CD14-positive monocyte (primary cell): ENCODE data around the gene OGFOD2. TPM values are rescaled to one million over a fixed set of nuclear protein-coding genes. Genes with fewer than 3 reads are reported as not detected.

Experiments used
- DNase-seq, 3 donors: peaks; one replicate each; pipeline ENCODE4 v3.0.0-alpha.2; 2011 to 2022
- H2AFZ ChIP-seq: 2 replicates; pipeline ENCODE4 v1.6.0; 2012; ENCODE audit warnings: mild to moderate bottlenecking, low read depth, low read length, inconsistent platforms; ENCODE audit not compliant: insufficient read depth, poor library complexity, severe bottlenecking
- H3K27ac ChIP-seq, 2 donors: 1 replicate in 1 of 2; 2 replicates in 1 of 2; pipeline ENCODE4 v1.5.1; 2012 to 2013; ENCODE audit warnings: low read length in 2 of 2, control low read depth in 1 of 2, inconsistent platforms in 1 of 2, low read depth in 1 of 2, mild to moderate bottlenecking in 1 of 2
- H3K27me3 ChIP-seq, 2 donors: one replicate each; pipeline versions ENCODE4 v1.6.0 to v1.6.1; 2011 to 2013; ENCODE audit warnings: low read length in 2 of 2; ENCODE audit not compliant: control insufficient read depth in 2 of 2, insufficient read depth in 2 of 2
- H3K36me3 ChIP-seq, 2 donors: replicated peaks in 1 of 2; 1 replicate in 1 of 2; 2 replicates in 1 of 2; pipeline versions ENCODE4 v1.5.1 to v1.6.1; 2012 to 2013; ENCODE audit warnings: low read length in 2 of 2, control low read depth in 1 of 2, inconsistent platforms in 1 of 2, mild to moderate bottlenecking in 1 of 2; ENCODE audit not compliant: insufficient read depth in 2 of 2, control insufficient read depth in 1 of 2
- H3K4me1 ChIP-seq, 2 donors: 1 replicate in 1 of 2; 2 replicates in 1 of 2; pipeline versions ENCODE4 v1.5.1 to v1.6.1; 2012 to 2013; ENCODE audit warnings: low read length in 2 of 2, control low read depth in 1 of 2, inconsistent platforms in 1 of 2, mild to moderate bottlenecking in 1 of 2, moderate library complexity in 1 of 2; ENCODE audit not compliant: insufficient read depth in 2 of 2, control insufficient read depth in 1 of 2
- H3K4me2 ChIP-seq: replicated peaks from 2 replicates; pipeline ENCODE3; 2012; ENCODE audit warnings: low read length, moderate library complexity, mild to moderate bottlenecking; ENCODE audit not compliant: poor library complexity, severe bottlenecking; ENCODE audit errors: extremely low read depth
- H3K4me3 ChIP-seq, 3 experiments: fragments of 200-600 bp in 1 of 3; sonication (generic) in 1 of 3; replicated peaks in 1 of 3; 1 replicate in 2 of 3; 2 replicates in 1 of 3; pipeline ENCODE4 v1.5.1; 2011 to 2013; ENCODE audit warnings: low read length in 3 of 3, mild to moderate bottlenecking in 3 of 3, control low read depth in 2 of 3, low read depth in 2 of 3, inconsistent platforms in 1 of 3, moderate library complexity in 1 of 3
- H3K79me2 ChIP-seq: 2 replicates; pipeline ENCODE4 v1.6.0; 2012; ENCODE audit warnings: mild to moderate bottlenecking, control low read depth, inconsistent platforms, low read length, moderate library complexity; ENCODE audit not compliant: insufficient read depth
- H3K9ac ChIP-seq: 2 replicates; pipeline ENCODE4 v1.6.0; 2017; ENCODE audit warnings: low read length, mild to moderate bottlenecking; ENCODE audit not compliant: insufficient read depth, poor library complexity, severe bottlenecking
- H3K9me3 ChIP-seq, 2 donors: replicated peaks in 1 of 2; 1 replicate in 1 of 2; 2 replicates in 1 of 2; pipeline versions ENCODE4 v1.5.1 to v1.6.1; 2012 to 2013; ENCODE audit warnings: low read length in 2 of 2, control low read depth in 1 of 2; ENCODE audit not compliant: control insufficient read depth in 1 of 2, insufficient read depth in 1 of 2
- H4K20me1 ChIP-seq: 2 replicates; pipeline ENCODE4 v1.6.0; 2012; ENCODE audit warnings: mild to moderate bottlenecking, low read length, control low read depth, moderate library complexity; ENCODE audit not compliant: insufficient read depth
- H3K27ac Mint-ChIP-seq, 7 donors: one replicate each; pipeline ENCODE4 v1.8.0; 2020; ENCODE audit warnings: mild to moderate bottlenecking in 7 of 7, mixed read lengths in 7 of 7, moderate library complexity in 6 of 7, inconsistent platforms in 2 of 7
- H3K27me3 Mint-ChIP-seq, 3 donors: one replicate each; pipeline ENCODE4 v1.8.0; 2021 to 2022; ENCODE audit warnings: low read depth in 3 of 3, mild to moderate bottlenecking in 3 of 3, mixed read lengths in 3 of 3, moderate library complexity in 3 of 3, inconsistent platforms in 1 of 3
- H3K36me3 Mint-ChIP-seq, 2 donors: one replicate each; pipeline ENCODE4 v1.8.0; 2020; ENCODE audit warnings: mixed read lengths in 2 of 2, inconsistent platforms in 1 of 2, mild to moderate bottlenecking in 1 of 2
- H3K4me1 Mint-ChIP-seq: one replicate; pipeline ENCODE4 v1.8.0; 2020; ENCODE audit warnings: mild to moderate bottlenecking, mixed read lengths
- H3K4me3 Mint-ChIP-seq, 2 donors: one replicate each; pipeline ENCODE4 v1.8.0; 2020; ENCODE audit warnings: mild to moderate bottlenecking in 2 of 2, mixed read lengths in 2 of 2, moderate library complexity in 1 of 2
- H3K9me3 Mint-ChIP-seq, 7 donors: one replicate each; pipeline ENCODE4 v1.8.0; 2020 to 2022; ENCODE audit warnings: mixed read lengths in 7 of 7, mild to moderate bottlenecking in 6 of 7, moderate library complexity in 6 of 7, inconsistent platforms in 2 of 7
- WGBS: methylation state at CpG from one replicate; pipeline ENCODE4 v1.1.5; 2013; ENCODE audit warnings: missing lambda C conversion rate; ENCODE audit not compliant: insufficient coverage; 5-methylcytosine and 5-hydroxymethylcytosine counted together
- intact Hi-C, 2 donors: fragments of 100-400 bp; cut with micrococcal nuclease; formaldehyde crosslinking; loops; one replicate each; pipeline versions ENCODE4 v1.15.0 to v1.15.1; 2023
- polyA plus RNA-seq, 3 donors: library from polyadenylated mRNA; depleted of rRNA in 1 of 3; unstranded in 2 of 3; stranded (reverse) in 1 of 3; fragments of 300-500 nt in 2 of 3; fragments of >200 nt in 1 of 3; fragmentation: Illumina TruSeq in 2 of 3; gene quantifications; 1 replicate in 2 of 3; 2 replicates in 1 of 3; pipeline ENCODE4 v1.2.3, GENCODE V29; 2012 to 2021
- TF ChIP-seq, protein P1 (sequence below): fragments of 200-600 bp; IDR thresholded peaks from one replicate; pipeline ENCODE4 v1.8.0; 2022; ENCODE audit warnings: antibody characterized with exemption, mild to moderate bottlenecking

Gene OGFOD2
- polyA plus RNA-seq, 3 donors, result 13.0 to 30.3 (median 13.6) TPM

DNA sequence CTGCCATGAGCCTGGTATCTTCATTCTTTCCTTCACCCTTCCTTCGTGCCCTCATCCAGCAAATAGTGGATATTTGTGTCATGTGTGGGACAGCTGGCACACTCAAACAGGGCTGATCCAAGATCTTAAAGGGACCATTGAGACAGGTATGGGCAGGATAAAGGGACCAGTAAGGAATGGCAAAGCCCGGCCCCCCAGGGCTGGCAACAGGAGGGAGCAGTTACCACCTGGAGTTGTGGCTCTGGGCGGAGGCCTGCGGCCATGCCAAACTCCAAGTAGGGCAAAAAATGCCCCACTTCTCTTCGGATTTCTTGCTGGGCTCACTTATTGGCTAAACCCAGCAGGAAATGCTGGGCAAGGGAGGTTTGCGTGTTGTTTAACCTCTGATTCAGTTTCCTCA lies 2.1 kb downstream of the OGFOD2 start:
- Histone ChIP-seq H3K36me3 (peaks cover 5 to 14% of the 10 kb centered on the region in 2 donors), H3K4me3 (no peak overlapping the region), H3K79me2 (peaks cover 67% of the 10 kb centered on the region), H3K27me3 (no peaks in the 10 kb centered on the region), H2AFZ (no peak overlapping the region), H3K27ac (no peak overlapping the region), H3K4me1 (peaks cover 47 to 55% of the 10 kb centered on the region in 2 donors), H3K4me2 (no peak overlapping the region), H3K9me3 (no peaks in the 10 kb centered on the region), H3K9ac (no peak overlapping the region), H4K20me1 (peaks cover 28% of the 10 kb centered on the region)
- no peak for DNase-seq
- TF ChIP-seq, protein P1, sequence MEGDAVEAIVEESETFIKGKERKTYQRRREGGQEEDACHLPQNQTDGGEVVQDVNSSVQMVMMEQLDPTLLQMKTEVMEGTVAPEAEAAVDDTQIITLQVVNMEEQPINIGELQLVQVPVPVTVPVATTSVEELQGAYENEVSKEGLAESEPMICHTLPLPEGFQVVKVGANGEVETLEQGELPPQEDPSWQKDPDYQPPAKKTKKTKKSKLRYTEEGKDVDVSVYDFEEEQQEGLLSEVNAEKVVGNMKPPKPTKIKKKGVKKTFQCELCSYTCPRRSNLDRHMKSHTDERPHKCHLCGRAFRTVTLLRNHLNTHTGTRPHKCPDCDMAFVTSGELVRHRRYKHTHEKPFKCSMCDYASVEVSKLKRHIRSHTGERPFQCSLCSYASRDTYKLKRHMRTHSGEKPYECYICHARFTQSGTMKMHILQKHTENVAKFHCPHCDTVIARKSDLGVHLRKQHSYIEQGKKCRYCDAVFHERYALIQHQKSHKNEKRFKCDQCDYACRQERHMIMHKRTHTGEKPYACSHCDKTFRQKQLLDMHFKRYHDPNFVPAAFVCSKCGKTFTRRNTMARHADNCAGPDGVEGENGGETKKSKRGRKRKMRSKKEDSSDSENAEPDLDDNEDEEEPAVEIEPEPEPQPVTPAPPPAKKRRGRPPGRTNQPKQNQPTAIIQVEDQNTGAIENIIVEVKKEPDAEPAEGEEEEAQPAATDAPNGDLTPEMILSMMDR, result no peak
- no peaks in the 10 kb centered on the region for H3K9me3 Mint-ChIP-seq
- no peaks in the 10 kb centered on the region for H3K27me3 Mint-ChIP-seq
- no peak overlapping the region for H3K27ac Mint-ChIP-seq
- no peak overlapping the region for H3K4me3 Mint-ChIP-seq
- WGBS, result 93% methylated on average over 3 of the region's 6 CpGs
- intact Hi-C loops, result loop anchor here (5.0 to 10.0 kb wide), 3 partner anchors 255 to 388 kb away; partner anchors contain the start of genes MPHOSPH9 (in 2 of the 2), MTRFR (in 2 of the 2) and SBNO1 (in 1 of the 2)
- peaks cover 45% of the 10 kb centered on the region for H3K4me1 Mint-ChIP-seq
- H3K36me3 Mint-ChIP-seq, result peaks cover 7 to 18% of the 10 kb centered on the region in 2 donors

DNA sequence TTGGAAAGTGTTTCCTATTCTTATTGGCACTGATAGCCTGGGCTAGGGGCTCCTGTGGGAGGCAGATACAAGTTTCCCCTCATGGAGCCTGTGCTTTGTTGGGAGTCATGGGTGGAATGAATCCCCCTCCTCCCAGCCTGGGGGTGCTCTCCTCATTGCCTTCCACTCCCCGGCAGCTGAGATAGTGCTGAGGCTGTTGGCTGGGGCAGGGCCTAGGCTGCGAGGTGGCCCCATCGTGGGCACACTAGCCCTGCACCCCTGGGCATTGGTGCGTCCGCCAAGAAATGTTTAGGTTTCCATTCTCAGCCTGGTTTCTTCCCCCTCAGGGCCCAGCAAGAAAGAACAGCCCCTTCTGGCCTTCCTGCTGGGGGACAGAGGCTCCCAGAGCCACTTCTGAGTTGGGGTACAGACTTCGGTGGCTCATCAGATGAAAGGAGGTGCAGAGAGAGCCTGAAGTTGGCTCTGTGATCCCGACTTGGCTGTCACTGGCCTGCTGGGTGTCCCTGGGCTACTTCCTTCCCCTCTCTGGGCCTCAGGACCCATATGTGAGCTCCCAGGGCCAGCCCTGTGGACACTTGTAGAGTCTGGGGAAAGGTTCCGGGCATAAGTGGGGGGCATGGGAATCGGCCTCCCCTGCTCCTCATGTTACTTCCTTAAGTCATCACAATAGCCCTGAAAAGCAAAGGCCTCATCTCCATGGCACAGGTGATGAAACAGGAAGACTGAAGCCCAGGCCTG lies 2.8 kb downstream of the OGFOD2 start:
- no peak overlapping the region for H3K9ac ChIP-seq
- H3K27me3 ChIP-seq, result no peaks in the 10 kb centered on the region
- no peaks in the 10 kb centered on the region for H3K9me3 Mint-ChIP-seq
- no peak overlapping the region for H3K4me2 ChIP-seq
- peaks cover 73% of the 10 kb centered on the region for H3K79me2 ChIP-seq
- H3K27me3 Mint-ChIP-seq, result no peaks in the 10 kb centered on the region
- no peak overlapping the region for H3K27ac ChIP-seq
- H2AFZ ChIP-seq, result no peak overlapping the region
- peaks cover 8 to 23% of the 10 kb centered on the region in 2 donors for H3K36me3 Mint-ChIP-seq
- H3K4me1 ChIP-seq, result peaks cover 53 to 62% of the 10 kb centered on the region in 2 donors
- 96% methylated on average over 8 of the region's 9 CpGs for WGBS
- intact Hi-C loops, result loop anchor here (5.0 to 10.0 kb wide), 3 partner anchors 254 to 387 kb away; partner anchors contain the start of genes MPHOSPH9 (in 2 of the 2), MTRFR (in 2 of the 2) and SBNO1 (in 1 of the 2)
- H3K4me3 ChIP-seq, result no peak overlapping the region
- H3K36me3 ChIP-seq, result peaks cover 12 to 21% of the 10 kb centered on the region in 2 donors
- H4K20me1 ChIP-seq, result peaks cover 34% of the 10 kb centered on the region
- H3K4me3 Mint-ChIP-seq, result no peak overlapping the region
- no peak for DNase-seq
- peaks cover 52% of the 10 kb centered on the region for H3K4me1 Mint-ChIP-seq
- peak overlapping the region in 2 of 7 donors; percentile 55 to 76 for H3K27ac Mint-ChIP-seq
- TF ChIP-seq, protein P1, result no peak
- H3K9me3 ChIP-seq, result no peaks in the 10 kb centered on the region
